H9 (cell line): ENCODE results near the gene LRFN2. TPM values are rescaled to one million over a fixed set of nuclear protein-coding genes. Genes with fewer than 3 reads are reported as not detected.

Source experiments
- DNase-seq: peaks from one replicate; pipeline ENCODE4 v3.0.0-alpha.2; 2017
- H2AFZ ChIP-seq: one replicate; pipeline ENCODE4 v1.6.1; 2013; ENCODE audit warnings: mild to moderate bottlenecking, low read length, control low read depth, moderate library complexity
- H2AK5ac ChIP-seq: 2 replicates; pipeline ENCODE4 v1.6.1; 2013; ENCODE audit warnings: low read length, control low read depth, mixed read lengths; ENCODE audit not compliant: insufficient read length
- H2BK120ac ChIP-seq: one replicate; pipeline ENCODE4 v1.6.1; 2013; ENCODE audit warnings: low read depth, mild to moderate bottlenecking, low read length, control low read depth, inconsistent platforms; ENCODE audit not compliant: poor library complexity, severe bottlenecking
- H2BK12ac ChIP-seq: 2 replicates; pipeline ENCODE4 v1.6.1; 2013; ENCODE audit warnings: low read length, control low read depth, mixed read lengths, low read depth; ENCODE audit not compliant: insufficient read length
- H2BK15ac ChIP-seq: 2 replicates; pipeline ENCODE4 v1.6.1; 2013; ENCODE audit warnings: low read depth, low read length, control low read depth
- H2BK20ac ChIP-seq: one replicate; pipeline ENCODE4 v1.6.1; 2013; ENCODE audit warnings: low read depth, mild to moderate bottlenecking, low read length, control low read depth, inconsistent platforms; ENCODE audit not compliant: poor library complexity, severe bottlenecking
- H2BK5ac ChIP-seq: 2 replicates; pipeline ENCODE4 v1.6.1; 2013; ENCODE audit warnings: low read length, control low read depth, mixed read lengths; ENCODE audit not compliant: insufficient read length
- H3K14ac ChIP-seq: 2 replicates; pipeline ENCODE4 v1.6.1; 2013; ENCODE audit warnings: low read length, control low read depth; ENCODE audit not compliant: insufficient read depth
- H3K18ac ChIP-seq: 2 replicates; pipeline ENCODE4 v1.6.1; 2013; ENCODE audit warnings: low read depth, mild to moderate bottlenecking, mixed read lengths, low read length, control low read depth; ENCODE audit not compliant: insufficient read length
- H3K23ac ChIP-seq: 2 replicates; pipeline ENCODE4 v1.6.1; 2013; ENCODE audit warnings: low read length, control low read depth, mixed read lengths, low read depth; ENCODE audit not compliant: insufficient read length
- H3K23me2 ChIP-seq: 2 replicates; pipeline ENCODE4 v1.6.1; 2013; ENCODE audit warnings: low read depth, mild to moderate bottlenecking, mixed read lengths, low read length, control low read depth; ENCODE audit not compliant: insufficient read length, poor library complexity, severe bottlenecking
- H3K27ac ChIP-seq: 2 replicates; pipeline ENCODE4 v1.5.1; 2013; ENCODE audit warnings: low read length, control low read depth, mixed read lengths, low read depth; ENCODE audit not compliant: insufficient read length
- H3K27me3 ChIP-seq: 2 replicates; pipeline ENCODE4 v1.6.1; 2013; ENCODE audit warnings: low read length, control low read depth, inconsistent platforms; ENCODE audit not compliant: insufficient read depth
- H3K4ac ChIP-seq: 2 replicates; pipeline ENCODE4 v1.6.1; 2013; ENCODE audit warnings: low read depth, mild to moderate bottlenecking, control low read depth, inconsistent platforms, low read length, moderate library complexity
- H3K4me1 ChIP-seq: 2 replicates; pipeline ENCODE4 v1.6.1; 2013; ENCODE audit warnings: low read length, control low read depth, inconsistent platforms; ENCODE audit not compliant: insufficient read depth
- H3K4me2 ChIP-seq: 2 replicates; pipeline ENCODE4 v1.6.1; 2013; ENCODE audit warnings: low read length, control low read depth, mixed read lengths; ENCODE audit not compliant: insufficient read length, insufficient read depth
- H3K56ac ChIP-seq: 2 replicates; pipeline ENCODE4 v1.6.1; 2013; ENCODE audit warnings: low read depth, mild to moderate bottlenecking, mixed read lengths, low read length, control low read depth; ENCODE audit not compliant: insufficient read length
- H3K79me1 ChIP-seq: 2 replicates; pipeline ENCODE4 v1.6.1; 2013; ENCODE audit warnings: low read depth, mild to moderate bottlenecking, moderate library complexity, low read length, control low read depth, inconsistent platforms; ENCODE audit not compliant: insufficient read depth, poor library complexity, severe bottlenecking
- H3K79me2 ChIP-seq: 2 replicates; pipeline ENCODE4 v1.6.1; 2013; ENCODE audit warnings: low read length, control low read depth, inconsistent platforms; ENCODE audit not compliant: insufficient read depth
- H3K9ac ChIP-seq: 2 replicates; pipeline ENCODE4 v1.6.1; 2013; ENCODE audit warnings: low read length, control low read depth, mixed read lengths; ENCODE audit not compliant: insufficient read length; ENCODE audit errors: extremely low read depth
- H3K9me3 ChIP-seq: one replicate; pipeline ENCODE4 v1.6.1; 2013; ENCODE audit warnings: low read depth, low read length, inconsistent platforms; ENCODE audit not compliant: control insufficient read depth
- H3T11ph ChIP-seq: one replicate; pipeline ENCODE4 v1.6.1; 2013; ENCODE audit warnings: mild to moderate bottlenecking, low read length, control low read depth, inconsistent platforms
- H4K20me1 ChIP-seq: one replicate; pipeline ENCODE4 v1.6.1; 2013; ENCODE audit not compliant: control insufficient read depth, insufficient read length, insufficient read depth
- H4K5ac ChIP-seq: 2 replicates; pipeline ENCODE4 v1.6.1; 2013; ENCODE audit warnings: low read depth, mild to moderate bottlenecking, mixed read lengths, low read length, control low read depth; ENCODE audit not compliant: insufficient read length
- H4K8ac ChIP-seq: replicated peaks from 2 replicates; pipeline ENCODE4 v1.6.1; 2013; ENCODE audit warnings: low read length, control low read depth, mixed read lengths, low read depth; ENCODE audit not compliant: insufficient read length
- H4K91ac ChIP-seq: 2 replicates; pipeline ENCODE4 v1.6.1; 2013; ENCODE audit warnings: low read depth, mild to moderate bottlenecking, moderate library complexity, mixed read lengths, low read length, control low read depth; ENCODE audit not compliant: insufficient read length
- H3K27ac Mint-ChIP-seq, 3 experiments: 2 replicates in 2 of 3; 3 replicates in 1 of 3; pipeline ENCODE4 v1.8.0; 2020 to 2021; ENCODE audit warnings: mixed read lengths in 3 of 3, mild to moderate bottlenecking in 1 of 3, moderate library complexity in 1 of 3
- H3K27me3 Mint-ChIP-seq: 2 replicates; pipeline ENCODE4 v1.8.0; 2021; ENCODE audit warnings: low read depth, mild to moderate bottlenecking, moderate library complexity, mixed read lengths
- H3K36me3 Mint-ChIP-seq, 3 experiments: 2 replicates in 2 of 3; 3 replicates in 1 of 3; pipeline ENCODE4 v1.8.0; 2020 to 2021; ENCODE audit warnings: low read depth in 3 of 3, mixed read lengths in 3 of 3; ENCODE audit not compliant: insufficient read depth in 1 of 3
- H3K4me1 Mint-ChIP-seq, 2 experiments: 2 replicates each; pipeline ENCODE4 v1.8.0; 2020; ENCODE audit warnings: mixed read lengths in 2 of 2
- H3K4me3 Mint-ChIP-seq, 2 experiments: 2 replicates in 1 of 2; 3 replicates in 1 of 2; pipeline ENCODE4 v1.8.0; 2020 to 2021; ENCODE audit warnings: mild to moderate bottlenecking in 2 of 2, mixed read lengths in 2 of 2, moderate library complexity in 1 of 2
- H3K9me3 Mint-ChIP-seq, 2 experiments: 2 replicates in 1 of 2; 3 replicates in 1 of 2; pipeline ENCODE4 v1.8.0; 2020; ENCODE audit warnings: mild to moderate bottlenecking in 2 of 2, mixed read lengths in 2 of 2, moderate library complexity in 1 of 2
- CTCF ChIP-seq: fragments of 200-600 bp; sonication (generic); conservative IDR thresholded peaks from 3 replicates; pipeline ENCODE4 v1.8.0; 2021; ENCODE audit warnings: antibody characterized with exemption, mild to moderate bottlenecking
- WGBS: extraction: QIAGEN DNeasy Blood & Tissue Kit; methylation state at CpG from one replicate; pipeline ENCODE4 v1.1.7; 2013; ENCODE audit warnings: missing lambda C conversion rate, low lambda C conversion rate, mixed read lengths; ENCODE audit not compliant: insufficient read length; ENCODE audit errors: extremely low coverage; 5-methylcytosine and 5-hydroxymethylcytosine counted together
- total RNA-seq: library from RNA; stranded (reverse); gene quantifications from 2 replicates; pipeline ENCODE4 v1.2.1, GENCODE V29; 2021

The LRFN2 gene
- total RNA-seq, 1 experiment from 2014 or later, result 0.11 TPM

- no peaks in the 10 kb centered on the region for H3K4me1 ChIP-seq
- no peak for DNase-seq
- no peak overlapping the region for H2BK12ac ChIP-seq
- no peaks in the 10 kb centered on the region for H3K79me2 ChIP-seq
- no peak overlapping the region for H3K27ac ChIP-seq
- H3K9me3 Mint-ChIP-seq, result peaks cover 9 to 12% of the 10 kb centered on the region in 2 experiments
- H2AK5ac ChIP-seq, result no peak overlapping the region
- peaks cover 0 to 11% (median 8%) of the 10 kb centered on the region in 3 experiments; a peak in 5 of 7 replicates for H3K36me3 Mint-ChIP-seq
- no peak overlapping the region for H4K91ac ChIP-seq
- no peaks in the 10 kb centered on the region for H3K27me3 ChIP-seq
- no peak overlapping the region for H2BK120ac ChIP-seq
- H3K23ac ChIP-seq, result no peak overlapping the region
- no peak overlapping the region for H2BK5ac ChIP-seq
- H4K5ac ChIP-seq, result no peak overlapping the region
- no peak overlapping the region for H2AFZ ChIP-seq
- H2BK15ac ChIP-seq, result no peak overlapping the region
- H3K23me2 ChIP-seq, result no peaks in the 10 kb centered on the region
- H3T11ph ChIP-seq, result no peak overlapping the region
- no peak overlapping the region for H4K8ac ChIP-seq
- H3K4me1 Mint-ChIP-seq, result peaks cover 30 to 36% of the 10 kb centered on the region in 2 experiments
- no peak overlapping the region for H2BK20ac ChIP-seq
- H3K14ac ChIP-seq, result no peak overlapping the region
- no peak overlapping the region for H3K56ac ChIP-seq
- WGBS, result no CpG with 5 or more reads among the region's 12 CpGs
- H4K20me1 ChIP-seq, result no peaks in the 10 kb centered on the region
- no peak for TF ChIP-seq CTCF
- no peak overlapping the region for H3K18ac ChIP-seq
- H3K79me1 ChIP-seq, result no peaks in the 10 kb centered on the region
- H3K4ac ChIP-seq, result no peak overlapping the region
- H3K9ac ChIP-seq, result no peak overlapping the region
- no peak overlapping the region for H3K4me2 ChIP-seq
- peaks cover 2% of the 10 kb centered on the region for H3K27me3 Mint-ChIP-seq
- no peak overlapping the region; a peak in 1 of 7 replicates for H3K27ac Mint-ChIP-seq
- H3K4me3 Mint-ChIP-seq, result no peak overlapping the region
- H3K9me3 ChIP-seq, result no peaks in the 10 kb centered on the region
Measured at GRCh38 chr6:40441150-40441549, 146.0 kb downstream of the LRFN2 start.
